Neural cell (in vitro differentiated cells): ENCODE results near the gene IPMK.
A peak's percentile ranks its signal among the peaks of the same experiment; 100 is the strongest.

Experiments used
- CTCF ChIP-seq: fragments of 450-650 bp; IDR thresholded peaks from 2 replicates; pipeline ENCODE4 v1.5.1; 2014; ENCODE audit warnings: antibody characterized with exemption, mild to moderate bottlenecking, moderate library complexity; ENCODE audit not compliant: poor library complexity, severe bottlenecking
- EP300 ChIP-seq: fragments of 450-650 bp; conservative IDR thresholded peaks from 2 replicates; pipeline ENCODE4 v1.6.1; 2014; ENCODE audit warnings: antibody characterized with exemption, mild to moderate bottlenecking, moderate library complexity; ENCODE audit not compliant: poor library complexity, severe bottlenecking
- EZH2 ChIP-seq: fragments of 200-600, 300-800 bp; shearing (Covaris generic), sonication (generic); IDR thresholded peaks from 2 replicates; pipeline ENCODE4 v1.6.1; 2014; ENCODE audit warnings: antibody characterized with exemption, low read length, borderline replicate concordance, mild to moderate bottlenecking; ENCODE audit not compliant: insufficient read depth, poor library complexity, severe bottlenecking
- MXI1 ChIP-seq: fragments of 450-650 bp; conservative IDR thresholded peaks from 2 replicates; pipeline ENCODE4 v1.6.1; 2014; ENCODE audit warnings: antibody characterized with exemption, mild to moderate bottlenecking; ENCODE audit not compliant: poor library complexity, severe bottlenecking
- POLR2AphosphoS5 ChIP-seq: IDR thresholded peaks from 2 replicates; pipeline ENCODE4 v1.6.1; 2012
- RAD21 ChIP-seq: fragments of 450-650 bp; conservative IDR thresholded peaks from 2 replicates; pipeline ENCODE4 v1.6.1; 2014; ENCODE audit warnings: antibody characterized with exemption, mild to moderate bottlenecking, moderate library complexity
- REST ChIP-seq: IDR thresholded peaks from 2 replicates; pipeline ENCODE4 v1.6.1; 2012; ENCODE audit warnings: borderline replicate concordance
- SMC3 ChIP-seq: fragments of 450-650 bp; conservative IDR thresholded peaks from 2 replicates; pipeline ENCODE4 v1.6.1; 2014; ENCODE audit warnings: antibody characterized with exemption, mild to moderate bottlenecking, moderate library complexity; ENCODE audit not compliant: poor library complexity
- TAF1 ChIP-seq: IDR thresholded peaks from 2 replicates; pipeline ENCODE4 v1.6.1; 2012; ENCODE audit warnings: low read depth

- TF ChIP-seq CTCF (no peak), EP300 (peak; percentile 47), MXI1 (peak; percentile 94), REST (peak; percentile 72), POLR2AphosphoS5 (peak; percentile 87), EZH2 (no peak), RAD21 (peak; percentile 12), SMC3 (no peak), TAF1 (peak; percentile 76)
Observed at GRCh38 chr10:58268946-58269781, 1.5 kb upstream of the IPMK start, which contains the start of gene CISD1.
